GM03348 (cell line): Measurements from ENCODE around the gene NUDT16L1.

ENCODE experiments used
- DNase-seq: peaks from one replicate; pipeline ENCODE4 v3.0.0; 2012; ENCODE audit warnings: low spot score

The NUDT16L1 gene

DNA sequence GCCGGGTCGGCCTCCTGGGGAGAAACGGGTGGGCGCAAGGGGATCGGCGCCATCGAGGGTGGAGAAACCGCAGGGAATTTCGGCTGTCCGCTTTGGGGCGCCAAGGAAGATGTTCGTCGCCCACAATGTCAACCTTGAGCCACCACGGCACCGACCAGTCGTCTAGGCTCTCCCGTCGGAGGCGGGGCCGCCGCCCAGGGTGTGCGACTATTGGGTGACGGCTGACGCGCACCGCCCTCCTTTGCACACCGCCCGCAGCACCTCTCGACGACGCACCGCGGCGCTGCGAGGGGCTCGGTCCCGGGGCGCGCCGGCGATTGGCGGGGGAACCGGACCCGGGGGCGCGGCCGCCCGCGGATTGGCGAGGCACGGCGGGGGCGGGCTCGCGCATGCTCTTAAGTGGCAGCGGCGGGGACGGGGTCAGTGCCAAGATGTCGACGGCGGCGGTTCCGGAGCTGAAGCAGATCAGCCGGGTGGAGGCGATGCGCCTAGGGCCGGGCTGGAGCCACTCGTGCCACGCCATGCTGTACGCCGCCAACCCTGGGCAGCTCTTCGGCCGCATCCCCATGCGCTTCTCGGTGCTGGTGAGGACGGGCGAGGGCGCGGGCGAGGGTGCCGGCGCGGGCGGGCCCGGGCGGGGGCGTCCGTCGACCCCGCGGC, at the start of gene NUDT16L1:
NUDT16L1 (plus strand) TSS at position 267 of the 660 bp plus-strand sequence; CDS start at position 432, 165 bp downstream.
- peak; percentile 100 for DNase-seq

DNA sequence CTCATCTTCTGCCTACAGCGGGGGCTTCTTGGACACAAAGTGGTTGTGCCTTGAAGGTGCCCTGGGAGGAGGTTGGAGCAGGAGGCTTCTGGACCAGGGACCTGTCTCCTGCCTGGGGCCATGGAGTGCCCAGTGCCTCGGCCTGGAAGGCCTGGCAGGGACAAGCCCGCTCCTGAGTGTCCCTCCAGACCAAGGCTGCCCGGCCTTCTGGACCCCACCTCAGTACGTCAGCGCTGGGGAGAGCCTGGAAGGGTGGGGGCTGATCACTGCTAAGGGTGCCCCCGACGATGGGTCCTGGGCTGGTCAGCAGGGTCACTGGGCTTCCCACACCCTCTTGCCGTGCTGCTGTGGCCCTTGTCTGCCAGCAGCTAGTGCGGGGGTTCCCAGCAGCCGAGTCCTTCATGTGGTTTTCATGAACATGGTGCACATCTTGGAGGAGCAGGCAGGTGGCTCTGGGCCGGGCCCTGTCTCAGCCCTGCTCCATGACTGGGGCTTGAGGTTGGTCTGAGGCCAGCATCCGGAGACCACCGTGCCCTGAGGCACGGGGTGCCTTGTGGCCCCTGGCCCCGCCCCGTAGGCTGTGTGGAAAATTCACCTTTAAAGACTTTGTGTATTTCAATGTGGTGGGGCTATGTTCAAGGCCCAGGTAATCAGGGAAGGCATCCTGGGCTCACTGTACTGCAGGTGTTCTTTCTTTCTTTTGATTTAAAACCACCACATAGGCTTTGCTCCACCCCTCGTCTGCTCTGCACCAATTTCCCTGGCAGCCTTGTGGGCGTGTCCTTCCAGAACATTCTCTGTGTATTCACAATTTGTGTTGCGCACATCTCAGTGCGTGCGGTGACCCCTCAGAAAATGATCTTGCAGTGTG, 46.4 kb upstream of the NUDT16L1 start:
- DNase-seq, result no peak

DNA sequence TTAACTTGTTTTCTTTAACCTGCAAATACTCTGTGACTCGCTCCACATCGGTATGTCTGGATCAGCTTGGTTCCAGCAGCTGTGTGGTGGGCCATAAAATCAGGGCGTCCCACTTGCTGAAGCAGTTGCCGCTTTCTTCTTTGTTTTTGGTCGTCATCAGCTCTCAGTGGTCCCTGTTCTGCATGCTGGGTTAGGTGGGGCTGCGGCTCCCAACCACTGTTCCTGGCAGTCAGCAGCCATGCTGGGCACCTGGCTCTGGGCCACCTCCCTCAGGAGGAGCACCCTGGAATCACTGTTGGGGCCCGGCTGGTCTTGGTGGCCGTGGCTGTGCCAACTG, 45.8 kb upstream of the NUDT16L1 start:
- DNase-seq, result no peak

DNA sequence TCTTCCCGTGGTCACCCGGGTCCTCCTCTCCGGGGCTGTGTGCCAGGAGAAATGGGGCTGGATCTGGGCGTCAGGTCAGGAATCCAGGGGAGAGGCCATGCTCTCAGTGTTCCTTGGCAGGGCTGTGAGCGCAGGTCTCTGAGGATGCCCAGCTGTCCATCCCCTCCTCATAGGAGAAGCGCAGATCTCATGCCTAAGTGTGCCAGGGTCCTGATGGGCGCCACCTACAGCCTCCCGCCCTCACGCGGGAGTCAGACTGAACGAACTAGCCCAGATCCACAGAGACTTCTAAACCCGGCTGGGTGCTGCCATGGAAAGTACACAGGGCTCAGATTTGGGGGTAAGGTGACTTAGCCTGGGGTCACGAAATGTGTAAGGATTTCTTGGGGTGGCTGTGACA, 44.4 kb upstream of the NUDT16L1 start:
- DNase-seq, result no peak

DNA sequence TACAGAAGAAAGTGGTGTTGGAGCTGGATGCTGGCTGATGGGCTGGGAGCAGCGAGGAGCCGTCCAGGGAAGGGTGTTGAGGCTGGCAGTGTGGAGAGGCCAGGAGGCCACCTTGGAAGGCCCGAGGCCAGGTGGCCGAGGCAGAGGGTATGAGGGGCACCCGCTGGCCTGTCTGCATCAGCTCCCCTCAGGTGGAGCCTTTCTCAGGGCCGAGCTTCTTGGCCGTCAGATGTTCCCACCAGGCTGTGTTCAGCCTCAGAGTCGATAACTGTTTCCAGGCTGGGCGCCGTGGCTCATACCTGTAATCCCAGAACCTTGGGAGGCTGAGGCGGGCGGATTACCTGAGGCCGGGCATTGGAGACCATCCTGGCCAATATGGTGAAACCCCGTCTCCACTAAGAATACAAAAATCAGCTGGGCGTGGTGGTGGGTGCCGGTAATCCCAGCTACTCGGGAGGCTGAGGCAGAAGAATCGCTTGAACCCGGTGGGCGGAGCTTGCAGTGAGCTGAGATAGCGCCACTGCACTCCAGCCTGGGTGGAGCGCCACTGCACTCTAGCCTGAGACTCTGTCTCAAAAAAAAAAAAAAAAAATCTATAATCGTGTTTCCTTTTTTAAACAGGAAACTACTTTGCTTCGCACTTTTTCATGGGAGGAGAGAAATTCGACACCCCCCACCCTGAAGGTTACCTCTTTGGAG, 43.5 kb upstream of the NUDT16L1 start:
- DNase-seq, result no peak

DNA sequence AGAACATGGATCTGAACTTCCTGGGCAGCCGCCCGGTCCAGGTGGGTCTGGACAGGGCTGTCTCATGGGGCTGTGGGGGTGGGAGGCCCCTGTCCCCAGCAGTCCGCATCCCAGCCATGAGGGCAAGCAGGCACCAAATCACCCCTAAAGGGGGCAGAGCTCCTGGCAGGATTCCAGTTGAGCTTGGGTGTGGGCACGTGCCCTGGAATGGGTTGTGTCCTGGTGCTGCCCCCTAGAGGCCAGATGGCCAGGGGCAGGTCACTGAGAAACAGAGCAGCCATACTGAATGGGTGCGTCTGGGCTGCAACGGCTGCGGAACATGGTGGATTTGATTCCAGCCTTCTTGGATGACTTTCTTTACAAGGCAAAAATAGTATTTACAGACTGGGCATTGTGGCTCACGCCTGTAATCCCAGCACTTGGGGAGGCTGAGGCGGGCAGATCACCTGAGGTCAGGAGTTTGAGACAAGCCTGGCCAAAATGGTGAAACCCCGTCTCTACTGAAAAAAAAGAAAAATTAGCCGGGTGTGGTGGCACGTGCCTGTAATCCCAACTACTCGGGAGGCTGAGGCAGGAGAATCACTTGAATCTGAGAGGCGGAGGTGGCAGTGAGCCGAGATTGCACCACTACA, 42.8 kb upstream of the NUDT16L1 start:
- peak; percentile 78 for DNase-seq

DNA sequence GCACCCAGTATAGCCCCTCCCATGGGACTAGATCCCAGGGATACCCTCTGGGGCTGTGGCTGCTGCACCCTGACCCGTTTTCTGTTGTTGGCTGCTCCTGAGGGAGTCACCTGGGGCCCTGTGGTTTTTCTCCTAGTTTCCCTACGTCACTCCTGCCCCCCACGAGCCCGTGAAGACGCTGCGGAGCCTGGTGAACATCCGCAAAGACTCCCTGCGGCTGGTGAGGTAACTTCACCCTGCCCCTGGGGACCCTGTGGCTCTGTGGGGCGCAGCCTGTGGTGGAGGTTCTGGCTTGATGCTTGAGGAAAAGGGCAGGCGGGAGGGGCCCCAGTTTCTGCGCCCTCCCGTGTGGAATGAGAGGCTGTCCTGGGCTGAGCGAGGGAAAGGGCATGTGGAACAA, 41.5 kb upstream of the NUDT16L1 start:
- no peak for DNase-seq

DNA sequence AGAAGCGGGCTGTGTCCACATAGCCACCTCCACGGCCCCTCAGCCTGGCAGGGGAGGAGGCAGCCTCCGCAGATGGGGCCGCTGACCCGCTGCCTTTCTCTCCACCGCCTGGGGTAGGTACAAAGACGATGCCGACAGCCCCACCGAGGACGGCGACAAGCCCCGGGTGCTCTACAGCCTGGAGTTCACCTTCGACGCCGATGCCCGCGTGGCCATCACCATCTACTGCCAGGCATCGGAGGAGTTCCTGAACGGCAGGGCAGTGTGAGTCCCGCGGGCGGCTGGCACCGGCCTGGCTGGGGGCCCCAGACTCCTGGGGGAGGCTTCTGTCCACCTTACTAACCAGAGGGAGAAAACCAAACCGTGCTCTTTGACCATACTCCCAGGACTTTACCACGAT, 40.8 kb upstream of the NUDT16L1 start:
- DNase-seq, result no peak

DNA sequence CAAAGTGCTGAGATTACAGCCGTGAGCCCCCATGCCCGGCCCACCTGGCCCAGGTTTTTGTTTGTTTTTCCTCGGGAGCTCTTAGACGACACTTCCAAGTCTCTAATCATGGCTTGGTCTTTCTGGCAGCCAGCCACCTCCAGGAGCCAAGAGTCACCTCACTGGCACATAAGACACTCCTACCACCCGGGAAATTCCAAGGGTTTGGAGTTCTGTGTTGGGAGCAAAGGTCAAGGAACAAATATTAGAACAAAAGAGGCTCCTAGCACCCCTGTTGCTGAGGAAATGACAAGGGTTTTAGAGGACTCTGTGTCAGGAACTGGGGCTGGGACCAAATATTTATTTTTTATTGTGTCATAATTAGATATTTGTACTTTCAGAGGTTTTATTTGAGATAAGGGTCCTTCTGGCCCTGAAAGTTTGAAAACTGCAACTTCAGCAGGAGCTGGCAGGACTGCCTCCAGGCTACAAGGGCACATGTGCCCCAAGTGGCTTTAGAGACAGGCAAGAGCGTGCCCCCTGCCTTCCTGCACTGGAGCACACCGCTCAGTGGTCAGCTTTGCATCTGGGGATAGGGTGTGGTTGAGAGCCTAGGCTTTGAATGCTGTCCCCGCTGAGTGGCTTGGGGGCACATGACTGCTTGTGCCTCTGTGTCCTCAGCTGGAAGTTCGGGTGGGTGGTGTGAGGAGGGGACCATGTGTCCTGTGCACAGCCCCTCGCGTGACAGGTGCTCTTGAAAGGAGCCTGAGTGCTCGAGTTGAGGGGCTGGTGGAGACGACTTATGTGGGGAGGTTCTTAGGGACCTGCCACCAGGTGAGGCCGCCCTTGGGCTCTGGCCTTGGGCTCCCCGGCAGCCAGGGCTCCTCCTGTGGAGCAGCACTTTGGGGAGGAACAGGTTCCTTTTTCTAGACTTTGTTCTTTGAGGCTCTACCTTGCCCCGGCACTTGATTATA, 39.1 kb upstream of the NUDT16L1 start:
- DNase-seq, result no peak

DNA sequence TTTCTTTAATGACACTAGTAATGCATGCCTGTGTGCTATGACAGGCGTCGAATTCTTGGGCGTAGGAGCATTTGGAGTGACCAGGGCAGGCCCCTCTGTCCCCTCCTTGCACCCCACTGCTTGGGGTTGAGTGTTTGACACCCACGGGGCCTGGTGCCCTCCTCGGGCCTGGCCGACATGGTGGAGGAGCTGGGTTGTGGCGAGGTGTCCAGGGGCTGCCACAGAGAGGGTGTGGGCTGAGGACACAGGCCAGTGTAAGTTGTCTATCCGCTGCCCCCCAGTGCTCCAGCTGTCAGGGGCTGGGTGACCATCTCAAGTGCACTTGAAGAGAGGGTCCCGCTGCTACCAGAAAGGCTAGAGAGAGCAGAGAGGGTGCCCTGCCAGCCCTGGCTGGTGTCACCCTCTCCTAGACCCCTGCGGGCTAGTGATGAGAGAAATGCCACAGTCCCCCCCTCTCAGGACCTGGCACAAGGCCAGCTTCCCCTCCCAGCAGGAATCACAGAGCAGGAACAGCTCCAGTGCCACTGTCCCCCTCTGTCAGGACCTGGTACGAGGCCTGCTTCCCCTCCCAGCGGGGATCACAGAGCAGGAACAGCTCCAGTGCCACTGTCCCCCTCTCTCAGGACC, 38.3 kb upstream of the NUDT16L1 start:
- DNase-seq, result no peak

DNA sequence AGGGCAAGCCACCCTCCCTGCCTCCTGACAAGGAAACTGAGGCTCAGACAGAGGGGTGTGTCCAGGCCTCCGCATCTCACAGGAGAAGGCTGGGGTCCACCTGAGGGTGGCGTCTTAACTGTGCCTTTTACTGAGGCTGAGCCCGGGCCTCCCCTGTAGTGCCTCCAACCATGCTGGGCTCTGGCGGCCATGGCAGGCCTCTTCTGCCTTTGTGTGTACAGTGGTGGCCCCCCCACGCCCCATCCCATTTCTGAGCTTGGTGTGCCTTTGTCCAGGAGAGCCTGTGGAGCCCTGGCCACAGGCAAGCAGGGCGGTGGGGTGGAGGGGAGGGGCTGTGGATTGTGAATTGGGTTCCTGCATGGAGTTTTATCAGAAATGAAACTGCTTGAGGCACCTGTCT, 37.6 kb upstream of the NUDT16L1 start:
- no peak for DNase-seq

DNA sequence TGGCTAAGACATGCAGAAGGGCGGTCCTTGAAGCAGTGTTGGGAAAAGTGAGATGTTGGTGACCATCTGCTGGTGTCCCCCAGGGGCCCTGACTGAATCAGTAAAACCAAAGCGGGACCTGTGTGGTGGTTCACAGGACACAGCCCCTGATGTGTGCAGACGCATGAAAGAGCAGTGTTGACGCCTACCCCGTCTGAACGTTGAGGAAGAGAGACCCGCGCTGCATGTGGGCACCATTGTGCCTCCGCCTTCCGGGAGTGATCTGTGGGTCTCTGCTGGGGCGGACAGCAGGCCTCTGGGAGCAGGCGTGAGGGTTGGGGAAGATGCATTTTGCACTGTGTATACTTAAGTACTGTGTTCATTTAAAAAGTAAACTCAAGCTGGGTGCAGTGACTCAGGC, 37.1 kb upstream of the NUDT16L1 start:
- no peak for DNase-seq

DNA sequence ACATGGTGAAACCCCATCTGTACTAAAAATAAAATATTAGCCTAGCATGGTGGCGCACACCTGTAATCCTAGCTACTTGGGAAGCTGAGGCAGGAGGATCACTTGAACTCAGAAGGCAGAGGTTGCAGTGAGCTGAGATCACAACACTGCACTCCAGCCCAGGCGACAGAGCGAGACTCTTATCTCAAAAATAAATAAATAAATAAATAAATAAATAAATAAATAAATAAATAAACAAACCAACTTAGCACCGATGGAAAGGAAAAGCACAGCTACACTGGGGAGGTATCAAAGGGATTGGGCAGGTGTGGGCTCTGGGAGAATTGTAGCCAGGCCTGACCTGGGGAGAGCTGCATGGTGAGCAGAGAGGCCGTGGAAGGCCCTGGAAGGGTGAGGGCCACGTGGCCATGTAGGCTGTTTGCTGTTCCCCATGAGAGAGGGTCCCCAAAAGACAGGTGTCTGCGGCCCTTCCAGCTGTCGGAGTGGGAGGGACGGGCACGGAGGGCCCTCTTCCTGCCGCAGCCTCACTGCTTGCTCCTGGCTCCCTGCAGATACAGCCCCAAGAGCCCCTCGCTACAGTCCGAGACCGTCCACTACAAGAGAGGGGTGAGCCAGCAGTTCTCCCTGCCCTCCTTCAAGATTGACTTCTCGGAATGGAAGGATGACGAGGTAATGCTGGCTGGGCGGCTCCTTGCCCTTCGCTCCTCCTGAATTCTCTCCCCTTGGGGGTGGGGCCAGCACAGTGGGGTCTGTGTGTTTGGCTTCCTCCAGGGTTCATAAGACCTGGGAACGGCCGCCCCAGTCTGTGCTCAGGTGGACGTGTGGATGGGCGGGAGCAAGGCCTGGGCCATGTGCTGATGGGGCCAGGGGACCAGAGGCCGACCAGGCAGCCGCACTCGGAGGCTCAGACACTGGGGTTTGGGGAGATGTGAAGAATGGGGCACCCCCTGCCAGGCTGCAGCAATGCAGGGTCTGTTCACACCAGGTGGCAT, 36.4 kb upstream of the NUDT16L1 start:
- no peak for DNase-seq

DNA sequence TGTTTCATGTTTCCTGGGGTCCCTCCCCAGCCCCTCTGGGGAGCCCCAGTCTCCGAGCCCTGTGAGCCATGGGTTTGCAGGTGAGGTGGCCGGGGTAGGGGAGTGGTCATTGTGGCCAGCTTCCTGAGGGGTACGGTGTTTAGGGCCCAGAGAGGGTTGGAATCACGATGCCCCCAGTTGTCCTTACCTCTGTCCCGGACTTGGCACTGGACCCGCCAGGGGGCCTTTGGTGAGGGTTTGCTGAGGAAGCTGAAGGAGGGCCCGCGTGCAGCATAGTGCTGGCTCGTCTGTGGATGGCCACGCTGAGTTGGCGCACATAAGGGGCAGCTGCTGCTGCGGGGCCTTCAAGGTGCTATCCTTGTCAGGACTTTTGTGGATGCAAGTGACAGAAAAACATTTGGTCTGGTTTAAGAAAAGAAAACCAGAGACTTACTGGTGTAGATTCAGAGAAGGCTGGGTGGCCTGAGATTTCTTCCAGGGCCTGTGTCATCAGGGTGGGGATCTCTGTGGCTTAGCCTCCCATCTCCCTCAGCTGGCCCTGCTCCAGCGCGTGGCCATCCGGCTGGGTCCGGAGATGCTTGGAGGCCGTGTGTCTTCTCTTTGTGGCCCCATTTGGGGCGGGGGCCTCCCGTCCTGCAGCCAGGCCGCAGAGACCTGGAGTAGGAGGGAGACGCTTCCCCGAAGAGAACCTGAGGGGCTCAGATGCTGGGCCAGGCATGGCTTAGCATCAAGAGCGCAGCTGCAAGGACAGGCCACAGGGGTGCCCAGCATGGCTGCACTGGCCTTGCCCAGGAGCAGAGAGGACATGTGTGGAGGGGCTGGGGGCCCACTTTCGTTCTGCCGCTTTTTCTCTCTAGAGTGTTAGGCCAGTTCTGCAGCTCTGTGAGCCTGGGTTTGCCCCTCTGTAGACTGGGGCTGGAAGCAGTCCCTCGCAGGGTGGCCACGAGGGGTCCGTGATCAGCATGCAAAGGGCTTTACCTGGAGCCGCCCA, 33.7 kb upstream of the NUDT16L1 start:
- no peak for DNase-seq

DNA sequence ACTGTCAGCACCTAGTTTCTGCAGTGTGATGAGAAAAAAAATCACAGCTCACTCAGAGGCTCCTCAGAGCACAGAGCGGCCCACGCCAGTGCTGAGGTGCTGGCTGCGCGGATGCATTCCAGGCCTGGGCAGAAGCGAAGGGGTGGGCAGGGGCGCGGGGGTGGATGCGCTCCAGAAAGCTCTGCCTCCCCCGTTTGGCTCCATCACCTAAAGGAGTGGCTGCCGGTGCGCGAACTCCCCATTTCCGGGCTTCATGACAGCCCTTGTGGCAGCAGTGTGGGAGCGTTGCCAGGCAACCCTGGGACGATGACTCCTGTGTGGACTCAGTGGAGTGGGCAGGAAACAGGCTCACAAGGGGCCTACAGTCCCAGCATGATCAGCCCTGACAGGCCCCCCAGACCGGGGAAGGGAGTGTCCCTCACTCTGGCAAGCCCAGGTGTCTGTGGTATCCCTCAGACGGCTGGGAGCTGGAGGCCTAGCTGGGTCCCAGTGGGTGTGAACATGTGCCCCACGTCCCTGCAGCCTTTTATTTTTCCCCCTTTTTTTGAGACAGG, 32.8 kb upstream of the NUDT16L1 start:
- no peak for DNase-seq

DNA sequence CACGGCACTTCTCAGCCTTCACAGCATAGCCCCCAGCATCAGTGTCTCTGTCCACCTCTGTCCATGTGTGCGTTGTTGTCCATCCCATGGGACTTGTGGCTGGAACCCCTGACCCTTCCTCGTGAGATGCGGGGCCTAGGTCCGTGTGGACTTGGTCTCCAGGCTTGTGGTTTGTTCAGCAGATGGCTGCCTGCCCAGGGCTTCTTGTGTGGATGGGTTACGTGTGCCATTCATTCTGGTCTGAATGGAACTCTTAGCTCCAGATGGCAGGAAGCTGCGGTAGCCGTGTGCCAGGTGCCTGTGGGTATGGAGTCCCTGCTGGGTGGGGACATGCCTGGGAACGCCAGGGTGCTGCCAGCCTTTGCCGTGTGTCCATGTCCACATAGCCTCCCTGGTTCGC, 31.7 kb upstream of the NUDT16L1 start:
- DNase-seq, result no peak

DNA sequence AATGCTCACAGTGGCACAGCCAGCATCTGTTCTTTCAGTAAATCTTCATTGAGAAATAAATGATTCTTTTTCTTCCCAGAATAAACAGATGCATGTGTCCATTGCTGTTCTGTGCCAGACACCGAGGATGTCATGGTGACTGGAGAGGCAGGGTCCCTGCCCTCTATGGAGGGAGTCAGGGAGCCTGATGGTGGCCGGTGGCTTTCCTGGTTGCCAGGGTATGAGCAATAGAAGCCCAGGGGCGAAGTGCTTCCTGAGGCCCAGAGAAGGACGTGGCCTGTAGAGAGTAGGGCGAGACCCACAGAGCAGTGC, 29.9 kb upstream of the NUDT16L1 start:
- no peak for DNase-seq

DNA sequence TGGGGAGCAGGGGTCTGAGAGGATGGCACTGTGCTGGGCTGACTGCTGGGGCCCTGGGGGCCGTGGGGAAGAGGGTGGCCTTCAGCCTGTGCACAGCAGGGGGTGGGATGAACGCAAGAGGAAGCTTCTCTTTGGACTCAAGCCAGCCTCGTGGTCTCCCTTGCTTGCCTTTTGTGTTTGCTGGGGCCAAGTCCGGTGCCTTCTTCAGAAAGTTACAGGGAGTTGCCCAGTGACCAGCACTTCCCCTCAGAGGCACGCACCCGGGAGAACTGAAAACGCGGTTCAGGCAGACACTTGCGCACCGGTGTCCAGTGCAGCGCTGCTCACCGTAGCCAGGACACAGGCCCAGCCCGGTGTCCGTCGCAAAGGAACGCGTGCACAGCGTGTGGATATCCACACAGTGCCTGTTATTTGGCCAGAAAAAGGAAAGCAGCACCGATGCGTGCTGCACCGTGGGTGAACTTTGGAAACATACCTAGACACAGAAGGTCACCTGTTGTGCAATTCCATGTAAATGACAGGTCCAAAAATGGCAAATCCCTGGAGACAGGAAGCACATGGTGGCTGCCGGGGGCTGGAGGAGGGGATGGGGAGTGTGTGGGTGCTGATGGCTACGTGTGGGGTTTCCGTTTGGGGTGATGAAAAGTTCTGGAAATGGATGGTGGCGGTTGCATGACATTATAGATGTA, 29.4 kb upstream of the NUDT16L1 start:
- no peak for DNase-seq
